Smooth muscle cell (in vitro differentiated cells): Measurements from ENCODE around the gene KRT1. TPM values are rescaled to one million over a fixed set of nuclear protein-coding genes. Genes with fewer than 3 reads are reported as not detected.

Experiments
- DNase-seq: peaks from one replicate; lab custom pipeline; 2025; ENCODE audit not compliant: unreplicated experiment; lab: John Stamatoyannopoulos, UW
- H2AFZ ChIP-seq: fragments of 200-600 bp; sonication (generic); 2 replicates; pipeline ENCODE4 v1.6.0; 2016; ENCODE audit warnings: antibody characterized with exemption, low read depth, mild to moderate bottlenecking
- H3F3A ChIP-seq: fragments of 200-600 bp; sonication (generic); 2 replicates; pipeline ENCODE4 v1.6.0; 2017; ENCODE audit warnings: antibody characterized with exemption, low read depth
- H3K27ac ChIP-seq: fragments of 200-600 bp; sonication (generic); 2 replicates; pipeline ENCODE4 v1.5.1; 2016; ENCODE audit warnings: low read depth, mild to moderate bottlenecking
- H3K27me3 ChIP-seq: fragments of 200-600 bp; sonication (generic); 2 replicates; pipeline ENCODE4 v1.6.1; 2016; ENCODE audit warnings: low read depth, mild to moderate bottlenecking
- H3K36me3 ChIP-seq: fragments of 200-600 bp; sonication (generic); 2 replicates; pipeline ENCODE4 v1.5.1; 2016; ENCODE audit warnings: low read depth
- H3K4me1 ChIP-seq: fragments of 200-600 bp; sonication (generic); 2 replicates; pipeline ENCODE4 v1.5.1; 2016; ENCODE audit warnings: low read depth
- H3K4me2 ChIP-seq: fragments of 200-600 bp; sonication (generic); 2 replicates; pipeline ENCODE4 v1.6.0; 2016; ENCODE audit warnings: mild to moderate bottlenecking
- H3K4me3 ChIP-seq: fragments of 200-600 bp; sonication (generic); 2 replicates; pipeline ENCODE4 v1.5.1; 2016; ENCODE audit warnings: mild to moderate bottlenecking
- H3K79me2 ChIP-seq: fragments of 200-600 bp; sonication (generic); 2 replicates; pipeline ENCODE4 v1.6.0; 2016; ENCODE audit warnings: low read depth, mild to moderate bottlenecking
- H3K9ac ChIP-seq: fragments of 200-600 bp; sonication (generic); 2 replicates; pipeline ENCODE4 v1.6.0; 2016; ENCODE audit warnings: low read depth
- H3K9me3 ChIP-seq: fragments of 200-600 bp; sonication (generic); replicated peaks from 2 replicates; pipeline ENCODE4 v1.5.1; 2016; ENCODE audit warnings: low read depth
- H4K20me1 ChIP-seq: fragments of 200-600 bp; sonication (generic); 2 replicates; pipeline ENCODE4 v1.6.0; 2016; ENCODE audit warnings: low read depth
- CTCF ChIP-seq: fragments of 200-600 bp; sonication (generic); IDR thresholded peaks from 2 replicates; pipeline ENCODE4 v1.5.1; 2017; ENCODE audit warnings: borderline replicate concordance, mild to moderate bottlenecking, antibody characterized with exemption; ENCODE audit not compliant: insufficient read depth, poor library complexity, severe bottlenecking
- WGBS: methylation state at CpG from one replicate; pipeline ENCODE4 v1.1.7; 2016; ENCODE audit warnings: low lambda C conversion rate; 5-methylcytosine and 5-hydroxymethylcytosine counted together
- polyA plus RNA-seq: library from polyadenylated mRNA; unstranded; fragments of >200 nt; fragmentation: Nextera tagmentation; extraction: Ambion mirVana; gene quantifications from 2 replicates; pipeline ENCODE4 v1.2.1, GENCODE V29; 2016
- total RNA-seq: library from RNA; depleted of rRNA; stranded (reverse); fragments of >200 nt; gene quantifications from 2 replicates; pipeline ENCODE4 v1.2.3, GENCODE V29; 2014

The KRT1 gene
- total and polyA plus RNA-seq, 2 experiments from 2014 or later: 5.6 to 13.5 TPM

GRCh38 chr12:52677671-52678070 is 2.5 kb downstream of the KRT1 start:
- Histone ChIP-seq H3K27me3 (peaks cover 48% of the 10 kb centered on the region), H3K27ac (no peak overlapping the region), H3K4me2 (no peak overlapping the region), H3K36me3 (no peaks in the 10 kb centered on the region), H2AFZ (no peak overlapping the region), H4K20me1 (no peaks in the 10 kb centered on the region), H3K9me3 (no peaks in the 10 kb centered on the region), H3K4me3 (no peak overlapping the region), H3K79me2 (no peaks in the 10 kb centered on the region), H3K9ac (no peak overlapping the region), H3K4me1 (no peaks in the 10 kb centered on the region), H3F3A (no peaks in the 10 kb centered on the region)
- 94% methylated on average over 1 of the region's 1 CpG for WGBS
- TF ChIP-seq CTCF: no peak
- DNase-seq: no peak

- Histone ChIP-seq H3K4me2 (no peak overlapping the region), H3K9me3 (no peaks in the 10 kb centered on the region), H3K4me3 (no peak overlapping the region), H3K79me2 (no peaks in the 10 kb centered on the region), H2AFZ (no peak overlapping the region), H3K9ac (no peak overlapping the region), H4K20me1 (no peaks in the 10 kb centered on the region), H3K27me3 (peaks cover 48% of the 10 kb centered on the region), H3K27ac (no peak overlapping the region), H3K36me3 (no peaks in the 10 kb centered on the region), H3K4me1 (no peaks in the 10 kb centered on the region), H3F3A (no peaks in the 10 kb centered on the region)
- DNase-seq: no peak
- TF ChIP-seq CTCF: no peak
- WGBS: 87% methylated on average over 5 of the region's 5 CpGs
These were observed 3.1 kb downstream of the KRT1 start for GRCh38 chr12:52677126-52677525.

GRCh38 chr12:52676163-52676562 is 4.0 kb downstream of the KRT1 start:
- Histone ChIP-seq H3K9ac (no peak overlapping the region), H3K4me2 (no peak overlapping the region), H2AFZ (no peak overlapping the region), H3K79me2 (no peaks in the 10 kb centered on the region), H3F3A (no peaks in the 10 kb centered on the region), H3K36me3 (no peaks in the 10 kb centered on the region), H3K9me3 (no peaks in the 10 kb centered on the region), H4K20me1 (no peaks in the 10 kb centered on the region), H3K4me3 (no peak overlapping the region), H3K27me3 (peaks cover 46% of the 10 kb centered on the region), H3K4me1 (no peaks in the 10 kb centered on the region), H3K27ac (no peak overlapping the region)
- DNase-seq: no peak
- WGBS: 86% methylated on average over 7 of the region's 7 CpGs
- TF ChIP-seq CTCF: no peak

- no peaks in the 10 kb centered on the region for H3K36me3 ChIP-seq
- no peak overlapping the region for H3K4me3 ChIP-seq
- WGBS: 96% methylated on average over 26 of the region's 28 CpGs
- peaks cover 37% of the 10 kb centered on the region for H3K27me3 ChIP-seq
- no peak for TF ChIP-seq CTCF
- H3K9ac ChIP-seq: no peak overlapping the region
- no peaks in the 10 kb centered on the region for H3F3A ChIP-seq
- H2AFZ ChIP-seq: no peak overlapping the region
- H3K4me2 ChIP-seq: no peak overlapping the region
- no peaks in the 10 kb centered on the region for H3K9me3 ChIP-seq
- H3K27ac ChIP-seq: no peak overlapping the region
- DNase-seq: no peak
- H4K20me1 ChIP-seq: no peaks in the 10 kb centered on the region
- no peaks in the 10 kb centered on the region for H3K79me2 ChIP-seq
- H3K4me1 ChIP-seq: no peaks in the 10 kb centered on the region
These were observed 4.9 kb downstream of the KRT1 start for GRCh38 chr12:52675301-52675701.
